Superior temporal gyrus (tissue), 1 donor: Measurements from ENCODE around the gene SLC39A10.
"Not testable (repeated sequence)": the region's sequence is repeated elsewhere in the genome, so short reads cannot be mapped to it uniquely, and the experiment has no call there.

Source experiments
- DNase-seq: peaks from one replicate; pipeline ENCODE4 v3.0.0-alpha.2; 2016; ENCODE audit errors: extremely low spot score

SLC39A10 gene

GRCh38 chr2:195656859-195657633 lies at the start of gene SLC39A10:
Gene SLC39A10 (plus strand): TSS chr2:195657226. CDS start chr2:195680043, 22,817 bp downstream.
- peak; percentile 100 for DNase-seq

DNA sequence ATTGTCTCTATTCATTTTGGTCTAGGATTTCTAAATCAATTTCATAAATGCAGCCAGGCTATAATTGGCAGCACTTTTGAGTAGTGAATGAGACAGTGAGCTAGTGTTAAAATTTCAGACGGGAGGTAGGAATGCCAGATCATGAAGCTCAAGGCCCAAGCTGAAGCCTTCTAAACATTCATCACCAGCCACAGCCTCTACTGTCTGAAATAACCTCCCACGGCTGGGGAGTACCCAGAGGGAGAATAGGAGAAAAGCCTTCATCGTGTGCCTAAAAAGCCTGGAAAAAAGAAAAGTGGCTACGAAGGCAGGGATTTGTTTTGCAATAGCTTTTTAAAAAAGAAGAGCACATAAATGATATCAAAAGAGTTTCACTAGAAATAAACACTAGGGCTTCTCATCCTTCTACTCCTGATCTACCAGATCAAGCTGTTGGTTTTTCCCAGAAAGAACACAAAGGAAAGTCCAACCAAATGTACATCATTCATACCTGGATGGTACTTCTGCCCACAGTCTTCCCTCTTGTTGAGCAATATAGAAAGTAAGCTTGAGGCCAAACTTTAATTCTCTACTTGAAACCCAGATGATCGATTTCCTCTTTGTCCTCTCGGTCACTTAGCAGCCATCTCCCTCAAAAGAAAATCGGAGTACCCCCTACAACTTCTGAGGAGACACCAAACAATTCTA lies 48.1 kb upstream of the SLC39A10 start:
- DNase-seq: no peak

DNA sequence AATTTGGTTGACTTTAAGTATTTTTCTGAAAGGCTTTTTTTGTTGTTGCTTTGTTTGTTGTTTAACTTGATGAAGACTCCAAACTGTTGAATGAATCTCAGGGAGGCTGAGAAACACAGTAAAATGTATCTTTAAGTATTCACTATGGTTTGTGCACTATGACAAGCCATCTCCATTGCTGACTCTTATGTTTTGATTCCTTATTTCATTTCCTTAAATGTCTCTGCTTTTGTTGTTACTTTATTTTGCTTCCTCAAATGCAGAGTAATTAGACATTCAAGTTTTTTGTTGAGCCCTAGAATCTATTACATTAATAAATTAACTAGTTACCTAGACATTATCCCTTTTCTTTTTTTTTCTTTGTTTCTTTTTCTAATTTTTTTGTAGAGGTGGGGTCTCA lies 46.3 kb upstream of the SLC39A10 start:
- no peak for DNase-seq

DNA sequence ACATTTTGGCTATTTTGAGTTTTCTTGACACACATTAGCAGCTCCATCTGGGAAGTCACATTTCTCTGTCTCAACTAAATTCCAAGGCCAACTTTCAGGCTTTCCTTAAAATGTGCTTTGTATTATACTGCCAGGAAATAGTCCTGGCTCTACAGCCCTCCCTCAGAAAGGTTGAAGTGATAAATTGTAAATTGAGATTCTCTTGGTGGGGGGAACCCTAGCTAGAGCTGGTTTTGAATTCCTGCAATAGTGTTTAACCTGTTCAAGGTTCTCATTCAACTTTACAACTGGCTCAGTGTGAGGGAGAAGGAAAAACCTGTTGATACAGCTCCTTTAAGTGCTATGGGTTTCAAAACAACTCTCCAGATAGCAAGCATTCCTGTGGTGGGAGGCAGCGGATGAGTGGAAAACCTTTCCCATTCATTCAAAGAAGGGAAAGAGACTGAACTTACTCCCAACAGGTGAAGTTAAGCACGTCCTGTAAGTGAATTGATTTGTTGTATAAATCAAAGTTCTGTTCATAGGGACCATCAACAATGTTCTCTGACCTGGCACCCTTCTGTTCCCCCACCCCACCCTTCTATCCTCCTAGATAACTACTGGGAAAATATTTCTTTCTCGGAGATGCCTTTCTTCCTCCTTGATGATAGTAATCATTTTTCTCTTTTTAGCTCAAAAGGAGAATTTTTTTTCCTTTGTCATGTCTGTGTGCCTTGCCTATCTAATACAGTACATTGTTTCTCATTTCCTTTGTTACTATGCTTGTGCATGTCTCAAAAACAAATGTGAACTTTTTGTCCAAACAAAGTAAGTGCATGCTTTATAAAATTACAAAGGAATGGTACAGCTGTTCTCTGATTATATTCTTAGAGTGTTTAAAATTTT lies 44.2 kb upstream of the SLC39A10 start:
- DNase-seq: no peak

- DNase-seq: no peak
Observed at GRCh38 chr2:195613922-195614321, 43.1 kb upstream of the SLC39A10 start.

GRCh38 chr2:195619590-195619989 lies 37.4 kb upstream of the SLC39A10 start:
- no peak for DNase-seq

GRCh38 chr2:195620501-195620900 lies 36.5 kb upstream of the SLC39A10 start:
- DNase-seq: no peak

DNA sequence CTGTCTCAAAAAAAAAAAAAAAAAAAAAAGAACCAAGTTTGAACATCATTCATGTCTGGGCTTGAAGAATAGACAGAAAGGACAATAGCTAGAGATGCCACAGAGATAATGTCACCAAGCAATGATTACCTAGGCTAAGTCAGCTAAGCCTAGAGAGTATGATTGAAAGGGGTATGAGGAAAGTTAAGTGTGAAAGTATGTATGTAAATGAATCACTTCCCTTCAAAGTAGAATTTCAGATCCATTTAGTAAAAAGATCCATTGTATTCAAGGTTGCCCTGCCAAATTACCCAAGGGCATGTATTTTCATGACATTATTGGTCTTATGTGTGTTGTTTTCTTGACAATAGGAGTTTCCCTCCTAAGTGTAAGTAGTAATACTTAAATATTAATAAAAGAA lies 34.1 kb upstream of the SLC39A10 start:
- no peak for DNase-seq

GRCh38 chr2:195626507-195626906 lies 30.5 kb upstream of the SLC39A10 start:
- no peak for DNase-seq

GRCh38 chr2:195628666-195629065 lies 28.4 kb upstream of the SLC39A10 start:
- DNase-seq: no peak

DNA sequence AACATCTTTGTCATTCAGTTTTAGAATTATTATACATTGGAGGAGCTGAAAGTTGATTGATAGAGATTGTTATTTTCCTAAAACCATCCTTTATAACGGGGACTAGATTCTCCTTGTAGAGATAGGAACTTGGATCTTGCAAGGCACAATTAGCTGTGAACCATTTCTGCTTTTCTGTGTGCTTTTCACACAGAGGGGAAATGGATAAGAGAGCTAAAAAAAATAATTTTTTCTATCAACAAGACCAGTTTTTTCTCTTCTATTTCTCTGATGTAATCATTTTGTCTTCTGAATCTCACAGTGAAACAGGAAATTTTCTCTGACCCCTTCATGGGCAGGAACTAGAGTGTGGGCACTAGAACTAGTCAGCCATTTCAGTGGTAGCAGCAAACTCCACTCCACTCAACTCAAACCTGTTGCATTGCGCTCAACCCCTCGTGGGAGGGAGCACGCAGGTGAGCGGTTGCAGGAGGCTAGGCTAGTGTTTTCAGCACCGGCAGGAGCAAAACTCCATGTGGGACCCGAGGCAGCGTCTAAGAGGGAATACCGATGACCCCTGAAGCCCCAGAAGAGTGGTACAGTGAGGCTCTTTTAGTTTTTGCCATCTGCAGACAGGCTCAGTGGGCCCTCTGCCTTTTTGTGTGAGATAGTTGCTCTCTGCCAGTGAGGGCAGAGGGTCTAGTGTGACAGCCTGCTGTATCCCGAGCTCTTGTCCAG lies 24.0 kb upstream of the SLC39A10 start:
- DNase-seq: no peak

DNA sequence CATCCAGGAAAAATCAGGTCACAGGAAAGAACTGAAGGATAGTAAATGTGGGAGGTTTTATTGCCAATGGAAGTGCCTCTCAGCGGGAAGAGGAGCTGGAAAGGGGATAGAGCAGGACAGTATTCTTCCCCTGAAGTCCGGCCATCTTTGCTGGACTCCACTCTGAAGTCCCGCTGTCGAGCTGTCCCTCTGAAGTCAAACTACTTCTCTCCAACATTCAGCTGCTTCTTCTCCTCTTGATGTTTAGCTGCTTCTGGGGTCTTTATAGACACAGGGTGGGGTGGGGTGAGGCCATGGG lies 23.5 kb upstream of the SLC39A10 start:
- no peak for DNase-seq

GRCh38 chr2:195633974-195634373 lies 23.1 kb upstream of the SLC39A10 start:
- DNase-seq: no peak

DNA sequence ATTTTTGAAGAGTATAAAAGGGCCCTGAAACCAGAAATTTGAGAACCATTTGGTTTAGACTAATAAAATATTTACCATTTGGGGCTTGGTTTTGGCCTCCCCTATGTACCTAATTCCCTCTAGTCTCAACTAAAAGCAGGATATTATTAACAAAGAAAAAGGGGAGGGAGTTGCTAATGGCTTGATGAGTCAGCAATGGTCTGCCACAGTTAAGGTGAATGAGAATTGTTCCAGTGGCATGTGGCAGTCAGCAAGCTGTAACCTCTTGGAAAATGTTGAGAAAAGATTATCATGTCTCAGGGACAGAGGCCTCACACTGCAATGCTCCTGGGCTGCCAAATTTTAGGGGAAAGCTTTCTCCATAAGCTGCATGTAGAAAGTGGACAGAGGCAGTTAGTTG lies 20.1 kb upstream of the SLC39A10 start:
- DNase-seq: no peak

DNA sequence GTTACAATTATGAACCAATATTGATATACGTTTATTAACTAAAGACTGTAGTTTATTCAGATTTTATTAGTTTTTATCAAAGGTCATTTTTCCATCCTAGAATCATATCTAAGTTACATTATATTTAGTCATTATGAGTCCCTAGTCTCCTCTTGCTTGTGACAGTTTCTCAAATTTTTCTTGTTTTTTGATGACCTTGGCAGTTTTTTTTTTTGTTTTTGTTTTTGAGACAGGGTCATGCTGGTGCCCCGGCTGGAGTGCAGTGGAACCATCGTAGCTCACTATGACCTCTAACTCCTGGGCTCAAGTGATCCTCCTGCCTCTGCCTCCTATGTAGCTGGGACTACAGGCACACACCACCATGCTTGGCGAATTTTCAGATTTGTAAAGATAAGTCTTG lies 18.3 kb upstream of the SLC39A10 start:
- no peak for DNase-seq

- no peak for DNase-seq
Observed at GRCh38 chr2:195639238-195639858, 17.7 kb upstream of the SLC39A10 start.

GRCh38 chr2:195639959-195640358 lies 17.1 kb upstream of the SLC39A10 start:
- no peak for DNase-seq

GRCh38 chr2:195642027-195642678 lies 14.9 kb upstream of the SLC39A10 start:
- no peak for DNase-seq

- no peak for DNase-seq
Observed at GRCh38 chr2:195642679-195643068, 14.4 kb upstream of the SLC39A10 start.

DNA sequence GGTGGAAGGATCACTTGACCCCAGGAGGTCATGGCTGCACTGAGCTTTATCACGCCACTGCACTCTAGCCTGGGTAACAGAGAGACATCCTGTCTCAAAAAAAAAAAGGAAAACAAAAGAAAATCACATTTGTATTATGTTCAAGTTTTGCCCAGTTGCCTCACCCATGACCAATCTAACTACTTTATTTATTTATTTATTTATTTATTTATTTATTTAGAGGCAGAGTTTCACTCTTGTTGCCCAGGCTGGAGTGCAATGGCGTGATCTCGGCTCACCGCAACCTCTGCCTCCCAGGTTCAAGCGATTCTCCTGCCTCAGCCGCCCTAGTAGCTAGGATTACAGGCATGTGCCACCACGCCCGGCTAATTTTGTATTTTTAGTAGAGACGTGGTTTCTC lies 12.3 kb upstream of the SLC39A10 start:
- not testable (repeated sequence) for DNase-seq

DNA sequence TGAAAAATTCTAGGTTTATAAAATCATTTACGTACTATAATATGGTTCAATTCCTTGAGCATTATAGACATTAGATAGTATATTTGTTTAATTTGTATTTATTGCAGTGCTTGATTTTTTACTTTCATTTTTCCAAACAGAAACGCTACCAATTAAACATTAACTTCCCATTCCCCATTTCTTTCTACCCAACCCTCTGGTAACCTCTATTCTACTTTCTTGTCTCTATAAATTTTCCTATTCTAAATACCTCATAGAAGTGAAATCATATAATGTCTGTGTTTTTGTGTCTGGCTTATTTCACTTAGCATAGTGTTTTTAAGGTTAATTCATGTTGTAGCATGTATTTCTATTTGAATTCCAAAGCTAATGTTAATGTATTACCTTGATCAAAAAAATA lies 11.6 kb upstream of the SLC39A10 start:
- no peak for DNase-seq
